GM23248 (cell line): ENCODE data around the gene PACS1.

ENCODE experiments used
- EZH2 ChIP-seq: fragments of 200-600 bp; sonication (generic); IDR thresholded peaks from 2 replicates; pipeline ENCODE4 v1.6.1; 2018; ENCODE audit warnings: antibody characterized with exemption, mild to moderate bottlenecking; ENCODE audit not compliant: insufficient read depth, poor library complexity, severe bottlenecking
- EZH2phosphoT487 ChIP-seq: fragments of 200-600 bp; sonication (generic); IDR thresholded peaks from 2 replicates; pipeline ENCODE4 v1.6.1; 2018; ENCODE audit warnings: antibody characterized with exemption, moderate library complexity, mild to moderate bottlenecking, low read depth; ENCODE audit not compliant: insufficient read depth

- no peak for TF ChIP-seq EZH2
- no peak for TF ChIP-seq EZH2phosphoT487
Observed at GRCh38 chr11:66109294-66109693, 39.2 kb downstream of the PACS1 start.
